ENCODE data around the gene KLF3.

DNA sequence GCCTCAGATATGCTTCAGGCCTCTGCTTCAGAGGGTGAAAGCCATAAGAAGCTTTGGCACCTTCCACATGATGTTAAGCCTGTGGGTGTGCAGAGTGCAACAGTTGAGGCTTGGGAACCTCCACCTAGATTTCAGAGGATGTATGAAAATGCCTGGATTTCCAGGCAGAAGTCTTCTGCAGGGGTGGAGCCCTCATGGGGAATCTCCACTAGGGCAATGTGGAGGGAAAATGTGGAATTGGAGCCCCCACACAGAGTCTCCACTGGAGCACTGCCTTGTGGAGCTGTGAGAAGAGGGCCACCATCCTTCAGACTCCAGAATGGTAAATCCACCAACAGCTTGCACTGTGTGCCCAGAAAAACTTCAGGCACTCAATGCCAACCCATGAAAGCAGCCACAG, 83.6 kb downstream of the KLF3 start:
- TF ChIP-seq, protein P1, sequence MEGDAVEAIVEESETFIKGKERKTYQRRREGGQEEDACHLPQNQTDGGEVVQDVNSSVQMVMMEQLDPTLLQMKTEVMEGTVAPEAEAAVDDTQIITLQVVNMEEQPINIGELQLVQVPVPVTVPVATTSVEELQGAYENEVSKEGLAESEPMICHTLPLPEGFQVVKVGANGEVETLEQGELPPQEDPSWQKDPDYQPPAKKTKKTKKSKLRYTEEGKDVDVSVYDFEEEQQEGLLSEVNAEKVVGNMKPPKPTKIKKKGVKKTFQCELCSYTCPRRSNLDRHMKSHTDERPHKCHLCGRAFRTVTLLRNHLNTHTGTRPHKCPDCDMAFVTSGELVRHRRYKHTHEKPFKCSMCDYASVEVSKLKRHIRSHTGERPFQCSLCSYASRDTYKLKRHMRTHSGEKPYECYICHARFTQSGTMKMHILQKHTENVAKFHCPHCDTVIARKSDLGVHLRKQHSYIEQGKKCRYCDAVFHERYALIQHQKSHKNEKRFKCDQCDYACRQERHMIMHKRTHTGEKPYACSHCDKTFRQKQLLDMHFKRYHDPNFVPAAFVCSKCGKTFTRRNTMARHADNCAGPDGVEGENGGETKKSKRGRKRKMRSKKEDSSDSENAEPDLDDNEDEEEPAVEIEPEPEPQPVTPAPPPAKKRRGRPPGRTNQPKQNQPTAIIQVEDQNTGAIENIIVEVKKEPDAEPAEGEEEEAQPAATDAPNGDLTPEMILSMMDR (IDR thresholded peaks at IDR 0.05; ENCODE audit: low read length): no peak
- TF ChIP-seq EZH2 (optimal IDR thresholded peaks at IDR 0.05; ENCODE audit: low read depth, low read length): no peak
